ENCODE data around the gene KBTBD8. TPM values are rescaled to one million over a fixed set of nuclear protein-coding genes. Genes with fewer than 3 reads are reported as not detected.

KBTBD8 gene
- total and polyA plus RNA-seq, 2 donors (not counting 1 experiment from before 2014, with no cell fraction given), result 27.6 to 31.6 TPM

DNA sequence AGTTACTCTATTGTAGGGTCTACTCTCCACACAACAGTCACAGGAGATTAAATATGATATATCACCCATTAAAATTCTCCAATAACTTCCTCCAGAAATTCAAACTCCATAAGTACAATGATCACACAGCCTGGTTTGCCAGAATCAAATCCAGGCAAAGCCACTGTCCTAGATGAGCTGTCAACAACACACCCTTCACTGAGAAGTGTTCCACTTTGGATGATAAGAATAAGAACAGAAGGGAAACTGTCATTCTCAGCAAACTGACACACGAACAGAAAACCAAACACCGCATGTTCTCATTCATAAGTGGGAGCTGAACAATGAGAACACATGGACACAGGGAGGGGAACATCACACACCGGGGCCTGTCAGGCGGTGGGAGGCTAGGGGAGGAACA, 41.4 kb upstream of the KBTBD8 start:
- ATAC-seq (ENCODE audit: low read depth) (no peak), DNase-seq (no peak)
- Histone ChIP-seq H3K27ac (ENCODE audit: low read length in 2 of 2) (no peak overlapping the region), H3K79me2 (ENCODE audit: control insufficient read depth, insufficient read depth, low read length) (no peaks in the 10 kb centered on the region), H3K4me2 (replicated peaks; ENCODE audit: low read depth, low read length, poor library complexity, severe bottlenecking) (no peak overlapping the region), H3K9ac (ENCODE audit: low read length) (no peak overlapping the region), H2AFZ (ENCODE audit: insufficient read depth, low read depth, low read length, poor library complexity, severe bottlenecking) (no peak overlapping the region), H3K4me1 (ENCODE audit: control insufficient read depth in 2 of 2, insufficient read depth in 2 of 2, low read length in 2 of 2) (no peaks in the 10 kb centered on the region), H4K20me1 (ENCODE audit: control insufficient read depth, insufficient read depth, low read length, poor library complexity, severe bottlenecking) (no peaks in the 10 kb centered on the region), H3K4me3 (ENCODE audit: control extremely low read depth in 1 of 5, extremely low read depth in 1 of 5, insufficient read depth in 1 of 5, low read depth in 2 of 5, low read length in 4 of 5) (no peak overlapping the region), H3K27me3 (replicated peaks in 1 of 4; ENCODE audit: control extremely low read depth in 1 of 4, control insufficient read depth in 3 of 4, insufficient read depth in 4 of 4, low read length in 3 of 4) (no peaks in the 10 kb centered on the region), H3K36me3 (replicated peaks in 1 of 2; ENCODE audit: control extremely low read depth in 1 of 2, control insufficient read depth in 1 of 2, extremely low read depth in 1 of 2, insufficient read depth in 2 of 2, low read length in 1 of 2) (no peaks in the 10 kb centered on the region), H3K9me3 (ENCODE audit: control extremely low read depth in 1 of 3, control insufficient read depth in 2 of 3, insufficient read depth in 1 of 3, low read length in 2 of 3) (no peaks in the 10 kb centered on the region)
- ChIA-PET POLR2A (no interaction called here), CTCF (interaction anchor here (2.1 kb wide), 1 partner anchor 16 kb away, joined by 8 read pairs; no protein-coding TSS in a partner anchor)
- H3K4me3 Mint-ChIP-seq, result no peak overlapping the region
- no peak overlapping the region for H3K27ac Mint-ChIP-seq
- H3K4me1 Mint-ChIP-seq, result no peaks in the 10 kb centered on the region
- peaks cover 12% of the 10 kb centered on the region for H3K27me3 Mint-ChIP-seq
- no peaks in the 10 kb centered on the region for H3K9me3 Mint-ChIP-seq (ENCODE audit: insufficient read depth)
- intact Hi-C loops (cut with micrococcal nuclease), result no loop called here
- TF ChIP-seq, protein P1, sequence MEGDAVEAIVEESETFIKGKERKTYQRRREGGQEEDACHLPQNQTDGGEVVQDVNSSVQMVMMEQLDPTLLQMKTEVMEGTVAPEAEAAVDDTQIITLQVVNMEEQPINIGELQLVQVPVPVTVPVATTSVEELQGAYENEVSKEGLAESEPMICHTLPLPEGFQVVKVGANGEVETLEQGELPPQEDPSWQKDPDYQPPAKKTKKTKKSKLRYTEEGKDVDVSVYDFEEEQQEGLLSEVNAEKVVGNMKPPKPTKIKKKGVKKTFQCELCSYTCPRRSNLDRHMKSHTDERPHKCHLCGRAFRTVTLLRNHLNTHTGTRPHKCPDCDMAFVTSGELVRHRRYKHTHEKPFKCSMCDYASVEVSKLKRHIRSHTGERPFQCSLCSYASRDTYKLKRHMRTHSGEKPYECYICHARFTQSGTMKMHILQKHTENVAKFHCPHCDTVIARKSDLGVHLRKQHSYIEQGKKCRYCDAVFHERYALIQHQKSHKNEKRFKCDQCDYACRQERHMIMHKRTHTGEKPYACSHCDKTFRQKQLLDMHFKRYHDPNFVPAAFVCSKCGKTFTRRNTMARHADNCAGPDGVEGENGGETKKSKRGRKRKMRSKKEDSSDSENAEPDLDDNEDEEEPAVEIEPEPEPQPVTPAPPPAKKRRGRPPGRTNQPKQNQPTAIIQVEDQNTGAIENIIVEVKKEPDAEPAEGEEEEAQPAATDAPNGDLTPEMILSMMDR (IDR thresholded peaks at IDR 0.05), result no peak
- no peak for TF ChIP-seq EZH2 (IDR thresholded peaks at IDR 0.05; ENCODE audit: borderline replicate concordance, insufficient read depth, low read depth, low read length, poor library complexity, severe bottlenecking)
- WGBS (ENCODE audit: insufficient coverage), result no CpG with 5 or more reads among the region's 4 CpGs

- H3K4me1 ChIP-seq (ENCODE audit: control insufficient read depth in 2 of 2, insufficient read depth in 2 of 2, low read length in 2 of 2), result no peaks in the 10 kb centered on the region
- intact Hi-C loops (cut with micrococcal nuclease), result no loop called here
- ChIA-PET CTCF (interaction anchor here (0.9 to 1.3 kb wide), 2 partner anchors 18 to 832 kb away, joined by 3 to 6 read pairs; no protein-coding TSS in a partner anchor), POLR2A (no interaction called here)
- Mint-ChIP-seq H3K27ac (no peak overlapping the region), H3K9me3 (ENCODE audit: insufficient read depth) (no peaks in the 10 kb centered on the region), H3K4me1 (no peaks in the 10 kb centered on the region), H3K27me3 (peaks cover 18% of the 10 kb centered on the region), H3K4me3 (no peak overlapping the region)
- H3K4me2 ChIP-seq (replicated peaks; ENCODE audit: low read depth, low read length, poor library complexity, severe bottlenecking), result no peak overlapping the region
- WGBS (ENCODE audit: insufficient coverage), result 88% methylated on average over 5 of the region's 5 CpGs
- ATAC-seq (ENCODE audit: low read depth) (no peak), DNase-seq (no peak)
- H2AFZ ChIP-seq (ENCODE audit: insufficient read depth, low read depth, low read length, poor library complexity, severe bottlenecking), result no peak overlapping the region
- H3K9me3 ChIP-seq (ENCODE audit: control extremely low read depth in 1 of 3, control insufficient read depth in 2 of 3, insufficient read depth in 1 of 3, low read length in 2 of 3), result no peaks in the 10 kb centered on the region
- H4K20me1 ChIP-seq (ENCODE audit: control insufficient read depth, insufficient read depth, low read length, poor library complexity, severe bottlenecking), result no peaks in the 10 kb centered on the region
- H3K27ac ChIP-seq (ENCODE audit: low read length in 2 of 2), result no peak overlapping the region
- H3K9ac ChIP-seq (ENCODE audit: low read length), result no peak overlapping the region
- H3K36me3 ChIP-seq (replicated peaks in 1 of 2; ENCODE audit: control extremely low read depth in 1 of 2, control insufficient read depth in 1 of 2, extremely low read depth in 1 of 2, insufficient read depth in 2 of 2, low read length in 1 of 2), result no peaks in the 10 kb centered on the region
- no peaks in the 10 kb centered on the region for H3K79me2 ChIP-seq (ENCODE audit: control insufficient read depth, insufficient read depth, low read length)
- no peak for TF ChIP-seq EZH2 (IDR thresholded peaks at IDR 0.05; ENCODE audit: borderline replicate concordance, insufficient read depth, low read depth, low read length, poor library complexity, severe bottlenecking)
- TF ChIP-seq, protein P1 (IDR thresholded peaks at IDR 0.05), result no peak
- H3K4me3 ChIP-seq (ENCODE audit: control extremely low read depth in 1 of 5, extremely low read depth in 1 of 5, insufficient read depth in 1 of 5, low read depth in 2 of 5, low read length in 4 of 5), result no peak overlapping the region
- no peaks in the 10 kb centered on the region for H3K27me3 ChIP-seq (replicated peaks in 1 of 4; ENCODE audit: control extremely low read depth in 1 of 4, control insufficient read depth in 3 of 4, insufficient read depth in 4 of 4, low read length in 3 of 4)
These were observed 40.7 kb upstream of the KBTBD8 start for GRCh38 chr3:66957367-66957766.
